ENCODE results near the gene CDCA7. TPM values are rescaled to one million over a fixed set of nuclear protein-coding genes. Genes with fewer than 3 reads are reported as not detected.
"Not testable (repeated sequence)": the region's sequence is repeated elsewhere in the genome, so short reads cannot be mapped to it uniquely, and the experiment has no call there.

The CDCA7 gene
- total RNA-seq (2014; rRNA removed; shearing (Covaris generic)): 19.7 and 20.8 TPM in 2 replicates
- 40.7 and 44.5 TPM in 2 replicates for polyA plus RNA-seq (2015; cell fraction: cytosol; rRNA removed)
- 236 and 289 TPM in 2 replicates for polyA plus RNA-seq (2015; cell fraction: nucleus; rRNA removed)

- peak; percentile 70 for DNase-seq (ENCODE audit: low read depth, low spot score)
- in situ Hi-C loops (cut with HindIII; ENCODE audit: low pct_unique_long_range_greater_than_20kb, low sequenced_read_pairs): no loop called here
These were observed at the start of gene CDCA7 for GRCh38 chr2:173354582-173355131. Gene CDCA7, plus strand, starts transcription at chr2:173354872. Its CDS starts 92 bp downstream, at chr2:173354964.

DNA sequence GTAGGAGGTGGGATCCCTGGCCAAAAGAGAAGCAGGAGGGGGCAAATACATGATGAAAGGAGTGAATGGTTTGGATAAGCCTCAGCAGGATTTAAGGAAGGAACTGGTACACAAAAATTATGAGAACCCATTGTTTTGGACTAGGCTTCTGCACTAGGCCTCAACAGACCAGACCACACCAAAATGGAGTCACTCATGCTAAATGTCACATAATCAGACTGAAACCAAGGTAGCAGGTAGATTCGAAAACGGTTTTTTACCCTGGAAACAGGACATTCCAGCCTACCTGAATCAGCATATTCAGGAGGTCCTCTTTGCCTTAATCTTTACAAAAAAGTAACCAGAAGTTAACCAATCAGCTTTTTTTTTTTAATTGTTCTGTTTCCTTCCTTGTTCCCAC is 49.4 kb upstream of the CDCA7 start:
- in situ Hi-C loops (cut with HindIII; ENCODE audit: low pct_unique_long_range_greater_than_20kb, low sequenced_read_pairs): no loop called here
- DNase-seq (ENCODE audit: low read depth, low spot score): no peak

GRCh38 chr2:173307293-173307692 is 47.4 kb upstream of the CDCA7 start:
- DNase-seq (ENCODE audit: low read depth, low spot score): peak; percentile 85
- in situ Hi-C loops (cut with HindIII; ENCODE audit: low pct_unique_long_range_greater_than_20kb, low sequenced_read_pairs): no loop called here

DNA sequence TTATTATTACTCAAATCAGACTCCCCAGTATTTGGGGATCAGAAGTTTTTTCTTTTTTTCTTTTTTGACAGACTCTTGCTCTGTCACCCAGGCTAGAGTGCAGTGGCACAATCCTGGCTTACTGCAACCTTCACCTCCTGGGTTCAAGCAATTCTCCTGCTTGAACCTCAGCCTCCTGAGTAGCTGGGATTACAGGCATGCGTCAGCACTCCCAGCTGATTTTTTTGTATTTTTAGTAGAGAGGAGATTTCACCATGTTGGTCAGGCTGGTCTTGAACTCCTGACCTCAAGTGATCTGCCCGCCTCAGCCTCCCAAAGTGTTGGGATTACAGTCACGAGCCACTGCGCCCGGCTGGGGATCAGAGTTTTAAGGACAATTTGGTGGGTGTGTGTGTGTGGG is 45.3 kb upstream of the CDCA7 start:
- DNase-seq (ENCODE audit: low read depth, low spot score); in situ Hi-C loops (cut with HindIII; ENCODE audit: low pct_unique_long_range_greater_than_20kb, low sequenced_read_pairs): not testable (repeated sequence)

DNA sequence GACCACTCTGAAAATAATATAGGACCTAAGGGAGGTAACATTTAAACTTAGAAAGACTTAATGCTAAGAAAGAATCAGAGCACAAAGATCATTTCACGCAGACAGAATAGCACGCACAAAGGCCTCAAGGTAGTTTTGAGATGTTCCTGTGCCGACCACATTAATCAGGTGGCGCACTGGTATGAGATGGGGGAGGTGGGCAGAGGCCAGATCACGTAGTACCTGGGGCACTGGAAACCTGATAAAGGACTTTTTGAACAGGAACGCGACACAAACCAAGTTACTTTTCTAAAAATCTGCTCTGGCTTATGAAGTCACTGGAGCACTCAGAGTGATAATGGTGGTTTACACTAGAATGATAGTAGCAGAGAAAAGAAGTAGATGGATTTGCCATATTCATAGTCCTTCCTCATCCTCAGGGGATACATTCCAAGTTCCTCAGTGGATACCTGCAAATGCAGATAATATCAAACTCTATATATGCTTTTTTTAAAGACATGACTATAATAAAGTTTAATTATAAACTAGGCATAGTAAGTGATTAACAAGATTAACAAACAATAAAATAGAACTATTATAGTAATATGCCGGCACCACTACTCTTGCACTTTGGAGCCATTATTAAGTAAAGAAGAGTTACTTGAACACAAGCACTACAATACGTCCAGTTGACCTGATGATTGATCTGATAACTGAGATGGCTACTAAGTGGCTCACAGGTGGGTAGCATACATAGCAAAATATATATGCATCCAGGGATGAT is 42.6 kb upstream of the CDCA7 start:
- DNase-seq (ENCODE audit: low read depth, low spot score): no peak
- in situ Hi-C loops (cut with HindIII; ENCODE audit: low pct_unique_long_range_greater_than_20kb, low sequenced_read_pairs): no loop called here

- no peak for DNase-seq (ENCODE audit: low read depth, low spot score)
- in situ Hi-C loops (cut with HindIII; ENCODE audit: low pct_unique_long_range_greater_than_20kb, low sequenced_read_pairs): no loop called here
These were observed 31.3 kb upstream of the CDCA7 start for GRCh38 chr2:173323371-173323770.

GRCh38 chr2:173326806-173327205 is 27.9 kb upstream of the CDCA7 start:
- in situ Hi-C loops (cut with HindIII; ENCODE audit: low pct_unique_long_range_greater_than_20kb, low sequenced_read_pairs): no loop called here
- no peak for DNase-seq (ENCODE audit: low read depth, low spot score)

DNA sequence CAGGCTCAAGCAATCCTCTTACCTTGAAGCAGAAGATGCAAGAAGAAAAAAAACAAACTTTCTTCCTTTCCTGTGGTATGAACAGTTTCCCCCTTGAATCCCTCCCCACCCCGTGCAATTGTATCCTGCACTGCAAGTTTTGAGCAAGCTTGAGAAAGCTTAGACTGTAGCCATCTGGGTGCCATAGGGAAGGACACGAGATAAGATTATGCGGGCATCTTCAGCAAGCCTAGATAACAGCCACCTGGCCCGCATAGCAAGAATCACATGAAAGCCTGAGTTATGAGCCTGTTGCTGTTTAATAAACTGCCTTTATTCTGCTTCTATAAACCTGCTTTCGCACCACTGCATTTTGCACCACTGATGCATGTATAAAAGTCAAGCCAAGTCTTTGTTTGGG is 27.3 kb upstream of the CDCA7 start:
- in situ Hi-C loops (cut with HindIII; ENCODE audit: low pct_unique_long_range_greater_than_20kb, low sequenced_read_pairs): no loop called here
- DNase-seq (ENCODE audit: low read depth, low spot score): no peak

DNA sequence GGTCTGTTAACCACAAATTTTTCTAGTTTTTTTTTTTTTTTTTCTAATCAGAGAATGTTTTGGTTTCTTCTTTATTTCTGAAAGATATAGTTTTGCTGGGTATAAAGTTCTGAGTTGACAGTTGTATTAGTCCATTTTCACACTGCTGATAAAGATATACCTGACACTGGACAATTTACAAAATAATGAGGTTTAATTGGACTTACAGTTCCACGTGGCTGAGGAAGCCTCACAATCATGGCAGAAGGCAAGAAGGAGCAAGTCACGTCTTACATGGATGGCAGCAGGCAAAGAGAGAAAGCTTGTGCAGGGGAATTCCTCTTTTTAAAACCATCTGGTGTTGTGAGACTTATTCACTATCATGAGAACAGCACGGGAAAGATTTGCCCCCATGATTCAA is 21.7 kb upstream of the CDCA7 start:
- DNase-seq (ENCODE audit: low read depth, low spot score); in situ Hi-C loops (cut with HindIII; ENCODE audit: low pct_unique_long_range_greater_than_20kb, low sequenced_read_pairs): not testable (repeated sequence)

GRCh38 chr2:173339807-173340206 is 14.9 kb upstream of the CDCA7 start:
- DNase-seq (ENCODE audit: low read depth, low spot score): no peak
- in situ Hi-C loops (cut with HindIII; ENCODE audit: low pct_unique_long_range_greater_than_20kb, low sequenced_read_pairs): no loop called here

GRCh38 chr2:173343921-173344320 is 10.8 kb upstream of the CDCA7 start:
- DNase-seq (ENCODE audit: low read depth, low spot score): no peak
- in situ Hi-C loops (cut with HindIII; ENCODE audit: low pct_unique_long_range_greater_than_20kb, low sequenced_read_pairs): no loop called here

DNA sequence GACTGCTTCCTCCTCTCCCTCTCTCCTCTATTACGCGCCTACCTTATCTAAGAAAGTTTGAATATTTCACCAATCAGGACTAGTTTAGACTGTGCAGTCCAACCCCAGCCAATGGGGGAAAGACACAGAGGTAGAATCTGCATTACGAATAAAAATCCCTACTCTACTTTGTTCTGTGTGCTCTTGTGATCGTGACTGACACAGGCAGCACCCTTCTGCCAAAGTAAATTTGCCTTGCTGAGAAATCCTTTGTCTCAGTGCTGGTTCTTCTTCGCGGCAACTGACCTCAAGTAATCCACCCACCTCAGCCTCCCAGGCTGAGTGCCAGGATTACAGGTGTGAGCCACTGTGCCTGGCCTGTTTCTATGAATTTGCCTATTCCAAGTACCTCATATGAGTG is 8.6 kb upstream of the CDCA7 start:
- DNase-seq (ENCODE audit: low read depth, low spot score): no peak
- in situ Hi-C loops (cut with HindIII; ENCODE audit: low pct_unique_long_range_greater_than_20kb, low sequenced_read_pairs): no loop called here

DNA sequence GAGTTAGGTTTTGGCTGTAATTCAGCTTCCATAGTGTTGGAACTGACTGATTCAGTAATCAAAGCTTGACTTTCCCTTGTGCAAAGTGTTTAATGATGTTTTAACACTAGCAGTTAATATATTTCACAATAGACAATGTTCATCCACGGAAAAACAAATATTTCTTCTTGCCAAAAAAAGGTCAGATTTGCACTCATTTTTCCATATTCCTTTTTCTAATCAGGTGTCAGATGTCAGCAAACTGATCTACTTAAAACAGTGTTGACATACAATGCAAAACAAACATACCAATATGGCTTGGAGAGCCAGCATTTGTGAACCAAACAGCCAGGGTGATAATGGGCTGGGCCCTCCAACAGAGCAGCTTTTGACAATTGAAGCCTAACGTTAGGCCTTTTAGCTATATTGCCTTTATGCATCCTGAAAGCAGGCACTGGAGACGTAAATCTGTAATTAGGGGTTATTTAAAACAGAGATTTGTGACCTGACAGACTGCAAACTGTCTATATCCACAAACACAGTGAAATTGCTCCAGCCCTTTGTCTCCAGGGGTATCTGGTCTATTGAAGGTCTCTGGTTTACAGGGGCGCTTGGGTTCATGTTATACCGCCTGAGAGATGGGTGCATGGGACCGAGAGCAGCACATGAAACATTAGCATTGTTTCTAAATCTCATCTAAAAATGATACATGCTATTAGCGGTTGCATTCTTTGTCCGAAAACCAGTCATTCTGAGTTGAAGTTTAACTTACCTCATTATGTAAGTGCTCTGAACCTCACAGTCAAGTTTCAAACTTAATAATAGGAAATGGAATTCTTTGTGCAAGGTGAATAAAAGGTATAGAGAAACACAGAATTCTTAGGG is 7.1 kb upstream of the CDCA7 start:
- in situ Hi-C loops (cut with HindIII; ENCODE audit: low pct_unique_long_range_greater_than_20kb, low sequenced_read_pairs): no loop called here
- no peak for DNase-seq (ENCODE audit: low read depth, low spot score)

- no peak for DNase-seq (ENCODE audit: low read depth, low spot score)
- in situ Hi-C loops (cut with HindIII; ENCODE audit: low pct_unique_long_range_greater_than_20kb, low sequenced_read_pairs): no loop called here
These were observed 5.4 kb upstream of the CDCA7 start for GRCh38 chr2:173349287-173349686.

DNA sequence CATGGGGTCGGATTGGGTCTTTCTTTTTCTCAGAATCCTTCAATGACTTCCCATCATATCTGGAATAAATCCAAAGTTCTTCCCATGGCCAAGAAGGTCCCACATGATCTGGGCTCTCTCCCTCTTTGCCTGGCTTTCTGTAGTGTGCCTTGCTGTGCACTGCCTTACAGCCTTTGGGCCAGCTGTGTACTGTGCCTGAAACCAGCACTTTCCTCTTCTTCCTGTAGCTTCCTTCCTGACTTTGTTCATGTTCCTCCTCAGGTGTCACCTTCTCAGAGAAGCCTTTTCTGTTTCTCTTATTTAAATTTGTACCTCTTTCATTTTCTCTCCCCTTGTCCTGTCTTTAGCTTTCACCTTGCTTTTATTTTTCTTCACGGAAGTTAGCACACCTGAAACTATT is 4.3 kb upstream of the CDCA7 start:
- in situ Hi-C loops (cut with HindIII; ENCODE audit: low pct_unique_long_range_greater_than_20kb, low sequenced_read_pairs): no loop called here
- DNase-seq (ENCODE audit: low read depth, low spot score): no peak

DNA sequence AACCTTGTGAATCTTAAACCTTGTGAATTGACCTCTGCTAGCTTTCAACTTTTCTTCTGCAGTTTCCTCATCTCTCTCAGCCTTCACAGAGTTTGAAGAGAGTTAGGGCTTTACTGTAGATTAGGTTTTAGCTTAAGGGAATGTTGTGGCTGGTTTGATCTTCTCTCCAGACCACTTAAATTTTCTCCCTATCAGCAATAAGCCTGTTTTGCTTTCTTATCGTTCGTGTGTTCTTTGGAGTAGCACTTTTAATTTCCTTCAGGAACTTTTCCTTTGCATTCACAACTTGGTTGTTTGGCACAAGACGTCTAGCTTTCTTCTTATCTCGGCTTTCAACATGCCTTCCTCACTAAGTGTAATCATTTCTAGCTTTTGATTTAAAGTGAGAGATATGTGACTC is 2.8 kb upstream of the CDCA7 start:
- in situ Hi-C loops (cut with HindIII; ENCODE audit: low pct_unique_long_range_greater_than_20kb, low sequenced_read_pairs): no loop called here
- no peak for DNase-seq (ENCODE audit: low read depth, low spot score)

DNA sequence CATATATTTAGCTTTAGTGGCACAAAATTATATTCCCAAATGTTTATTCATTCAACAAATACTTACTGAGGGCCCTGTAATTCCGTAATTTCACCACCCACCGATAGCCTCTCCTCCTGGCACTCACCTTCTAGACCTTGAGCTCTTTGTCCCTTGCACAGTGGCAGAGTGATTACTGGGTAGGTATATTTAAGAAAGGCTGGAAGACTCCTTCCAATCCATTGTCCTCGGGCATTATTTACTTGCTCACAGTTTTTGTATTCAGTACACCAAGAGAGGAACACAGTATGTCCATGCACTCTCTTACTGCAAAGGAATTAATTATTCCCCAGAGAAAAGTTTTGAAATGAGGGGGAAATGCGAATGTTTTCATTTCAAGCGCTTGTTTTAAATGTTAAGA is 1.1 kb upstream of the CDCA7 start:
- in situ Hi-C loops (cut with HindIII; ENCODE audit: low pct_unique_long_range_greater_than_20kb, low sequenced_read_pairs): no loop called here
- DNase-seq (ENCODE audit: low read depth, low spot score): no peak

DNA sequence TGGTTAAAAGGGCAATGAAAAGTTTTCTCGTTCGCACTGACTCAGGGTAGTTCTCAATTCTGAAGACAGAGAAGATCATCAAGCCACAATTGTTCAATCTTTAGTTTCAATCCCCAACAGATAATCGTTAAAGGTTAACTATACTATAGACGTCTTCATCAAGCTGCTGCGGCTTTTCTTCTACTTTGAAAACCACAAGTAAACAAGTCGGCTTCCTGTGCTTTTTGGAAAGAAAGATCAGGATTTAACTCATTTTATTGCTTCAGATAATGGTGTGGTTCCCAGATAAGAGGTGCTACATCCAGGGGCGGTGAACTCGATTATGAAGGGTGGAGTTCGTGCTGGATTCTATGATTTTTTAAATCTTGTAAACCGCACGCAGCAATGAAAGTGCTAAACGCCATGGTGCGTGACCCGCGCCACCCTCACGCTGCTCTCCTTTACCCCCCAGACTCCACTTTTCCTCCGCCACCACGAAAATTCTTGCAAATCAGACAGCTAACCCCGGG is 545 bp upstream of the CDCA7 start:
- no peak for DNase-seq (ENCODE audit: low read depth, low spot score)
- in situ Hi-C loops (cut with HindIII; ENCODE audit: low pct_unique_long_range_greater_than_20kb, low sequenced_read_pairs): no loop called here

Data from SK-MEL-5 (cell line).